Vagina (tissue), 2 donors: ENCODE data around the gene IFNG. TPM values are rescaled to one million over a fixed set of nuclear protein-coding genes. Genes with fewer than 3 reads are reported as not detected.

Experiments
- DNase-seq, 2 donors: peaks; one replicate each; pipeline ENCODE4 v3.0.0-alpha.2; 2017; ENCODE audit errors: extremely low spot score in 2 of 2
- H3K27ac ChIP-seq: fragments of 200-600 bp; sonication (generic); one replicate; pipeline ENCODE4 v1.5.1; 2019
- H3K27me3 ChIP-seq: fragments of 200-600 bp; sonication (generic); one replicate; pipeline ENCODE4 v1.5.1; 2019
- H3K36me3 ChIP-seq, 2 donors: fragments of 200-600 bp; sonication (generic); one replicate each; pipeline ENCODE4 v1.5.1; 2017 to 2019
- H3K4me1 ChIP-seq: fragments of 200-600 bp; sonication (generic); one replicate; pipeline ENCODE4 v1.5.1; 2019
- H3K4me3 ChIP-seq, 2 donors: fragments of 200-600 bp; sonication (generic); 1 replicate in 1 of 2; 2 replicates in 1 of 2; pipeline ENCODE4 v1.5.1; 2016 to 2019
- H3K9me3 ChIP-seq: fragments of 200-600 bp; sonication (generic); one replicate; pipeline ENCODE4 v1.5.1; 2019
- POLR2A ChIP-seq, 2 donors: fragments of 450-650 bp; IDR thresholded peaks; one replicate each; pipeline ENCODE4 v1.6.1; 2017; ENCODE audit warnings: antibody characterized with exemption in 2 of 2, mild to moderate bottlenecking in 2 of 2, moderate library complexity in 2 of 2
- POLR2AphosphoS5 ChIP-seq, 2 donors: sonication (generic); formaldehyde crosslinking; IDR thresholded peaks; one replicate each; pipeline ENCODE4 v1.9.0; 2017; ENCODE audit warnings: antibody characterized with exemption in 2 of 2, mild to moderate bottlenecking in 2 of 2, low read depth in 1 of 2; ENCODE audit not compliant: insufficient read depth in 1 of 2
- intact Hi-C: fragments of 100-400 bp; cut with DNase I; formaldehyde crosslinking; loops from one replicate; pipeline ENCODE4 v1.15.1; 2023
- total RNA-seq: library from RNA; depleted of rRNA; stranded (reverse); fragments of >200 nt; gene quantifications from one replicate; pipeline ENCODE4 v1.2.3, GENCODE V29; 2016
- TF ChIP-seq, protein P1 (sequence below), 3 experiments: fragments of 450-650 bp in 2 of 3; fragments of 200-600 bp in 1 of 3; sonication (generic) in 1 of 3; IDR thresholded peaks; one replicate each; pipeline ENCODE4 v1.5.1; 2017 to 2019; ENCODE audit warnings: antibody characterized with exemption in 3 of 3, mild to moderate bottlenecking in 2 of 3, moderate library complexity in 2 of 3

IFNG gene
- total RNA-seq, 1 donor from 2014 or later = not detected

DNA sequence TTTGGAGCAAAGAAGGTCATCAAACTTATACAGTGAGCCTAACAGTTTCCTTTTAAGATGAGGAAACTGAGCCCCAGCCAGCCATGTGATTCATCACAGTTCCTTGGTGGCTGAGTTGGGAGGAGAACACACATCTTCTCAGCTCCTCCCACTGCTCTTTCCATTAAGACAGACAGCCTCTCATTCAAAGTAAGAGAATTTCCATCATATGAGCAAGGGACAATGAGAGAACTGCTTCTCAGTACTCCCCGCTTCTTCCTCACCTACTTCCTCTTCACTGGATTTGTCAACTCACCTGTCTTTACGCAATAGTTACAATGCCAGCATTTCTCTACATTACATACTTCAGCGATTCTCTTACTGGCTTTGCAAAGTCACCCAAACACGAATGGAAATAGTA lies 2.2 kb downstream of the IFNG start:
- H3K36me3 ChIP-seq = no peaks in the 10 kb centered on the region
- no peak for DNase-seq
- no peak overlapping the region for H3K27ac ChIP-seq
- no peak for TF ChIP-seq POLR2A (IDR thresholded peaks at IDR 0.05)
- TF ChIP-seq POLR2AphosphoS5 (IDR thresholded peaks at IDR 0.05; ENCODE audit: insufficient read depth in 1 of 2, low read depth in 1 of 2) = no peak
- TF ChIP-seq, protein P1, sequence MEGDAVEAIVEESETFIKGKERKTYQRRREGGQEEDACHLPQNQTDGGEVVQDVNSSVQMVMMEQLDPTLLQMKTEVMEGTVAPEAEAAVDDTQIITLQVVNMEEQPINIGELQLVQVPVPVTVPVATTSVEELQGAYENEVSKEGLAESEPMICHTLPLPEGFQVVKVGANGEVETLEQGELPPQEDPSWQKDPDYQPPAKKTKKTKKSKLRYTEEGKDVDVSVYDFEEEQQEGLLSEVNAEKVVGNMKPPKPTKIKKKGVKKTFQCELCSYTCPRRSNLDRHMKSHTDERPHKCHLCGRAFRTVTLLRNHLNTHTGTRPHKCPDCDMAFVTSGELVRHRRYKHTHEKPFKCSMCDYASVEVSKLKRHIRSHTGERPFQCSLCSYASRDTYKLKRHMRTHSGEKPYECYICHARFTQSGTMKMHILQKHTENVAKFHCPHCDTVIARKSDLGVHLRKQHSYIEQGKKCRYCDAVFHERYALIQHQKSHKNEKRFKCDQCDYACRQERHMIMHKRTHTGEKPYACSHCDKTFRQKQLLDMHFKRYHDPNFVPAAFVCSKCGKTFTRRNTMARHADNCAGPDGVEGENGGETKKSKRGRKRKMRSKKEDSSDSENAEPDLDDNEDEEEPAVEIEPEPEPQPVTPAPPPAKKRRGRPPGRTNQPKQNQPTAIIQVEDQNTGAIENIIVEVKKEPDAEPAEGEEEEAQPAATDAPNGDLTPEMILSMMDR (IDR thresholded peaks at IDR 0.05) = no peak
- H3K27me3 ChIP-seq = no peaks in the 10 kb centered on the region
- intact Hi-C loops = no loop called here
- no peaks in the 10 kb centered on the region for H3K4me1 ChIP-seq
- H3K9me3 ChIP-seq = no peaks in the 10 kb centered on the region
- H3K4me3 ChIP-seq = no peak overlapping the region

DNA sequence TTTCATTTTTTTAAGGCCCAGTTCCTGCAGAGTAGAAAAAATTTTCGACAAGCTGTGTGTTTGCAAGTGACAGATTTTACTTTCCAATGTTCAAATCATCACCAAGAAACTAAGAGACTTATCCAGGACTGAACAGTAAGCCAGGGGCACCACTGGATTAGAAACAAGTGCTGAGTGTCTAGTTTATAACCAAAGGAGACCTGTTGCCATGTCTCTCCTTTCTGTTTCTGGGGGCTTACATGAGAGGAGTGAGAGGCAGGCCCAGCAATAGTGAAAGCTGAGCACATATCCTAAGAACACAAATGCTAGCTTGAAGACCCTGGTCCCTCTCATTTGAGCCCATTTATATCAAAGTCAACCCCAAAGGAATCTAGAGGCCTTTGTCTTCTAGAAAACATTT lies 2.9 kb downstream of the IFNG start:
- Histone ChIP-seq H3K9me3 (no peaks in the 10 kb centered on the region), H3K4me1 (no peaks in the 10 kb centered on the region), H3K27me3 (no peaks in the 10 kb centered on the region), H3K36me3 (no peaks in the 10 kb centered on the region), H3K27ac (no peak overlapping the region), H3K4me3 (no peak overlapping the region)
- no peak for DNase-seq
- TF ChIP-seq, protein P1 (IDR thresholded peaks at IDR 0.05) = no peak
- no peak for TF ChIP-seq POLR2A (IDR thresholded peaks at IDR 0.05)
- TF ChIP-seq POLR2AphosphoS5 (IDR thresholded peaks at IDR 0.05; ENCODE audit: insufficient read depth in 1 of 2, low read depth in 1 of 2) = no peak
- intact Hi-C loops = no loop called here

DNA sequence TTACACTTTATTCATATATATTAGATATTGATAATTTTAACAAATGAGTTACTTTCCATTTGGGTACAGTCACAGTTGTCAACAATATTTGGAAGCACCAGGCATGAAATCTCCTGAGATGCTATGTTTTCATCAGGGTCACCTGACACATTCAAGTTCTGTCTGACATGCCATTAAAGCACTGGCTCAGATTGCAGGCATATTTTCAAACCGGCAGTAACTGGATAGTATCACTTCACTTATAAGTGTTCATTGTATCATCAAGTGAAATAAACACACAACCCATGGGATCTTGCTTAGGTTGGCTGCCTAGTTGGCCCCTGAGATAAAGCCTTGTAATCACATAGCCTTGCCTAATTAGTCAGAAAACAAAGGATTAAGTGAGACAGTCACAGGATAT lies 4.8 kb downstream of the IFNG start:
- Histone ChIP-seq H3K4me1 (no peaks in the 10 kb centered on the region), H3K4me3 (no peak overlapping the region), H3K36me3 (no peaks in the 10 kb centered on the region), H3K27ac (no peak overlapping the region), H3K27me3 (no peaks in the 10 kb centered on the region), H3K9me3 (no peaks in the 10 kb centered on the region)
- no peak for DNase-seq
- intact Hi-C loops = no loop called here
- TF ChIP-seq POLR2A (IDR thresholded peaks at IDR 0.05) = no peak
- TF ChIP-seq, protein P1 (IDR thresholded peaks at IDR 0.05) = no peak
- TF ChIP-seq POLR2AphosphoS5 (IDR thresholded peaks at IDR 0.05; ENCODE audit: insufficient read depth in 1 of 2, low read depth in 1 of 2) = no peak

DNA sequence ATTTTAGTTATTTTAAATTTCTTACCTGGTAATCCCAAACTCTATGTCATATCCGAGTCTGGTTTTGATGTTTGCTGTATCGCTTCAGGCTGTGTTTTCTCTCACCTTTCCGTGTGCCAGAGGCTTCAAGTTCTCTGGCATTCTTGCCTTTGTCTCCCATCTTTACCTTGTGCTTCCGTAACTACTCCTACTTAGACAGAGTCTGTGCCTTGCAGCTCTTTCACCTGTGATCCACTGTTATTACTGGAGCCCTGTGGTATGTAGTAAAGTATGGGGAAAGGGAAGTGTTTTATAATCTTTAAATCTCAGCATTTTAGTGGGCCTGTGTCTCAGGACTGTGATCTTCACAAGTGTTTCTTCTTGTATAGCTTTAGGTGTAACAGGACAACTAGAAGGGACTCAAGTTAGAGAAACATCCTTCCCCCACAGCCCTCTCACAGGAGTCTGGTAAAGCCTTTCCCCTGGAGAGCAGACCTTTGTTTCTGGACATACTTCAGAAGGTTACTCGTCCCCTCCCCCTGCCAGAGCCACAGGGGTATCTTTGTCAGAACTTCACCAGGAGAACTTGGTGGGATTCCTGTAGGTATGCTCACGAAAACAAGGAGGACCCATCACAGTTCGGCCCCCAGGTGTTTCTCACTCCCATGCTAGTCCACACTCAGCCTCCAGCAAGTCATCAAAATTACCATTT lies 11.1 kb downstream of the IFNG start:
- intact Hi-C loops = no loop called here
- H3K9me3 ChIP-seq = no peaks in the 10 kb centered on the region
- H3K4me1 ChIP-seq = no peaks in the 10 kb centered on the region
- H3K27me3 ChIP-seq = no peaks in the 10 kb centered on the region
- DNase-seq = no peak
- TF ChIP-seq, protein P1 (IDR thresholded peaks at IDR 0.05) = no peak
- TF ChIP-seq POLR2AphosphoS5 (IDR thresholded peaks at IDR 0.05; ENCODE audit: insufficient read depth in 1 of 2, low read depth in 1 of 2) = no peak
- TF ChIP-seq POLR2A (IDR thresholded peaks at IDR 0.05) = no peak
- H3K36me3 ChIP-seq = no peaks in the 10 kb centered on the region
- H3K27ac ChIP-seq = no peak overlapping the region
- no peak overlapping the region for H3K4me3 ChIP-seq

DNA sequence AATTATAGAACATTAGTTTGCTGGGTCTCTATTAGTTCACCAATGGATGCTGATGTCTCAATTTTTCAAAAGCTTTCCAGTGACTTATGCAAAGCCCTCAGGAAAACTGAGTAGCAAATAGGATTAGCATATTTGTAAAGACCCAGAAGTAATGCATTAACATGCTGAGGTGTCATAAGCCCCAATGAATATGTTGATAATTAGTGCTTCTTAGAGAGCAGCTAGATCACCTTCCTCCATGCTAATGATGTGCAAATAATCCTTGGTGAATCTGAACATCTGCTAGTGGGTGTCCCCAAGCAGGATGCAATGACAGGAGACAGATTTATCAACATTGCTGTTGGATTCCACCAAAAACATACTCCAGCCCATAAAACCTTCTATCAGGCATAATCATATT lies 19.0 kb downstream of the IFNG start:
- DNase-seq = no peak
- no peak overlapping the region for H3K4me3 ChIP-seq
- no peaks in the 10 kb centered on the region for H3K9me3 ChIP-seq
- intact Hi-C loops = no loop called here
- no peak overlapping the region for H3K27ac ChIP-seq
- TF ChIP-seq POLR2A (IDR thresholded peaks at IDR 0.05) (no peak), POLR2AphosphoS5 (IDR thresholded peaks at IDR 0.05; ENCODE audit: insufficient read depth in 1 of 2, low read depth in 1 of 2) (no peak)
- TF ChIP-seq, protein P1 (IDR thresholded peaks at IDR 0.05) = no peak
- H3K4me1 ChIP-seq = no peaks in the 10 kb centered on the region
- no peaks in the 10 kb centered on the region for H3K27me3 ChIP-seq
- H3K36me3 ChIP-seq = no peaks in the 10 kb centered on the region
